Common myeloid progenitor, CD34-positive (primary cell): ENCODE results near the gene KANK2.
"Not testable (repeated sequence)": the region's sequence is repeated elsewhere in the genome, so short reads cannot be mapped to it uniquely, and the experiment has no call there.

ENCODE experiments used
- CTCF ChIA-PET: fragments of 350-600 bp; sonication (Branson Sonifier 250); formaldehyde crosslinking; loops from one replicate; lab custom pipeline; 2021; ENCODE audit warnings: antibody characterized with exemption; lab: Charles Lee
- POLR2A ChIA-PET: fragments of 350-600 bp; sonication (Branson Sonifier 250); formaldehyde crosslinking; loops from one replicate; lab custom pipeline; 2021; ENCODE audit warnings: antibody characterized with exemption; lab: Charles Lee
- DNase-seq, 3 donors: peaks; one replicate each; pipeline versions ENCODE4 v3.0.0 to v3.0.0-alpha.2; 2013
- H3K27ac ChIP-seq, 2 experiments: 1 replicate in 1 of 2; 2 replicates in 1 of 2; pipeline ENCODE4 v1.7.0; 2013; ENCODE audit warnings: inconsistent platforms in 2 of 2, low read length in 2 of 2, mild to moderate bottlenecking in 2 of 2, low read depth in 1 of 2, moderate library complexity in 1 of 2; ENCODE audit not compliant: severe bottlenecking in 2 of 2, insufficient read depth in 1 of 2, poor library complexity in 1 of 2
- H3K27me3 ChIP-seq, 5 experiments: replicated peaks in 2 of 5; 1 replicate in 3 of 5; 2 replicates in 2 of 5; pipeline versions ENCODE4 v1.6.1 to v1.7.0; 2013; ENCODE audit warnings: low read length in 4 of 5, mild to moderate bottlenecking in 2 of 5, moderate library complexity in 2 of 5, inconsistent platforms in 1 of 5; ENCODE audit not compliant: insufficient read depth in 5 of 5, control insufficient read depth in 4 of 5
- H3K36me3 ChIP-seq, 4 experiments: 1 replicate in 2 of 4; 2 replicates in 2 of 4; pipeline versions ENCODE4 v1.6.1 to v1.7.0; 2013; ENCODE audit warnings: low read length in 3 of 4, control low read depth in 1 of 4, mild to moderate bottlenecking in 1 of 4; ENCODE audit not compliant: control insufficient read depth in 4 of 4, insufficient read depth in 4 of 4
- H3K4me1 ChIP-seq, 4 experiments: 1 replicate in 3 of 4; 2 replicates in 1 of 4; pipeline versions ENCODE4 v1.6.1 to v1.7.1; 2013; ENCODE audit warnings: low read length in 3 of 4, mild to moderate bottlenecking in 3 of 4, control low read depth in 1 of 4, inconsistent platforms in 1 of 4, moderate library complexity in 1 of 4; ENCODE audit not compliant: control insufficient read depth in 4 of 4, insufficient read depth in 4 of 4; ENCODE audit errors: control extremely low read depth in 1 of 4
- H3K4me3 ChIP-seq, 7 experiments: 1 replicate in 4 of 7; 2 replicates in 3 of 7; pipeline versions ENCODE4 v1.5.1 to v1.7.0; 2013; ENCODE audit warnings: mild to moderate bottlenecking in 7 of 7, low read length in 6 of 7, moderate library complexity in 6 of 7, inconsistent platforms in 2 of 7, low read depth in 2 of 7, control low read depth in 1 of 7; ENCODE audit not compliant: insufficient read depth in 4 of 7, control insufficient read depth in 1 of 7; ENCODE audit errors: extremely low read depth in 1 of 7
- H3K9me3 ChIP-seq, 5 experiments: 1 replicate in 4 of 5; 2 replicates in 1 of 5; pipeline versions ENCODE4 v1.6.1 to v1.7.1; 2013; ENCODE audit warnings: low read length in 4 of 5, mild to moderate bottlenecking in 2 of 5, inconsistent platforms in 1 of 5, low read depth in 1 of 5, moderate library complexity in 1 of 5; ENCODE audit not compliant: control insufficient read depth in 4 of 5, insufficient read depth in 2 of 5; ENCODE audit errors: control extremely low read depth in 1 of 5
- WGBS: methylation state at CpG from one replicate; pipeline ENCODE4 v1.1.5; 2013; ENCODE audit not compliant: insufficient coverage; 5-methylcytosine and 5-hydroxymethylcytosine counted together

KANK2 gene

GRCh38 chr19:11166281-11167142 is 30.8 kb downstream of the KANK2 start:
- DNase-seq: no peak
- Histone ChIP-seq H3K27ac (no peak overlapping the region), H3K36me3 (peaks cover 3 to 32% (median 9%) of the 10 kb centered on the region in 4 experiments), H3K9me3 (no peaks in the 10 kb centered on the region), H3K27me3 (no peaks in the 10 kb centered on the region), H3K4me3 (no peak overlapping the region), H3K4me1 (no peaks in the 10 kb centered on the region)
- ChIA-PET CTCF (interaction anchor here (1.3 kb wide), 1 partner anchor 37 kb away, joined by 3 read pairs; no protein-coding TSS in a partner anchor), POLR2A (no interaction called here)
- WGBS: 91% methylated on average over 23 of the region's 26 CpGs

GRCh38 chr19:11165486-11166030 is 31.8 kb downstream of the KANK2 start:
- Histone ChIP-seq H3K4me1 (no peaks in the 10 kb centered on the region), H3K27ac (no peak overlapping the region), H3K36me3 (peaks cover 3 to 30% (median 8%) of the 10 kb centered on the region in 4 experiments), H3K4me3 (no peak overlapping the region), H3K27me3 (no peaks in the 10 kb centered on the region), H3K9me3 (no peaks in the 10 kb centered on the region)
- ChIA-PET POLR2A (no interaction called here), CTCF (no interaction called here)
- 100% methylated on average over 8 of the region's 13 CpGs for WGBS
- DNase-seq: no peak

- no peaks in the 10 kb centered on the region for H3K27me3 ChIP-seq
- CTCF ChIA-PET: interaction anchor here (1.0 to 1.6 kb wide), 2 partner anchors 9 to 39 kb away, joined by 3 to 8 read pairs; partner anchors contain the start of gene SPC24
- no peak overlapping the region for H3K27ac ChIP-seq
- no peak for DNase-seq
- no peaks in the 10 kb centered on the region for H3K4me1 ChIP-seq
- 93% methylated on average over 12 of the region's 17 CpGs for WGBS
- POLR2A ChIA-PET: no interaction called here
- no peak overlapping the region for H3K4me3 ChIP-seq
- peaks cover 0 to 1% (median 0%) of the 10 kb centered on the region in 5 experiments for H3K9me3 ChIP-seq
- H3K36me3 ChIP-seq: peaks cover 2 to 25% (median 5%) of the 10 kb centered on the region in 4 experiments
Measured at GRCh38 chr19:11164879-11165406, 32.4 kb downstream of the KANK2 start.

- DNase-seq: no peak
- Histone ChIP-seq H3K36me3 (peaks cover 0 to 21% (median 3%) of the 10 kb centered on the region in 4 experiments), H3K9me3 (peaks cover 0 to 1% (median 0%) of the 10 kb centered on the region in 5 experiments), H3K4me3 (no peak overlapping the region), H3K27me3 (no peaks in the 10 kb centered on the region), H3K4me1 (no peaks in the 10 kb centered on the region), H3K27ac (no peak overlapping the region)
- ChIA-PET CTCF (interaction anchor here (1.0 to 2.0 kb wide), 4 partner anchors 8 to 129 kb away, joined by 3 to 8 read pairs (median 4); partner anchors contain the start of gene SPC24), POLR2A (interaction anchor here (0.6 kb wide), 1 partner anchor 25 kb away, joined by 4 read pairs; no protein-coding TSS in a partner anchor)
- 98% methylated on average over 10 of the region's 11 CpGs for WGBS
Measured at GRCh38 chr19:11164296-11164695, 33.0 kb downstream of the KANK2 start.

GRCh38 chr19:11160440-11160768 is 36.9 kb downstream of the KANK2 start:
- H3K4me3 ChIP-seq, H3K36me3 ChIP-seq, POLR2A ChIA-PET, H3K27me3 ChIP-seq, H3K4me1 ChIP-seq, DNase-seq, H3K27ac ChIP-seq, H3K9me3 ChIP-seq: not testable (repeated sequence)
- no CpG with 5 or more reads among the region's 2 CpGs for WGBS
- CTCF ChIA-PET: interaction anchor here (0.6 to 1.3 kb wide), 2 partner anchors 22 to 30 kb away, joined by 3 read pairs; no protein-coding TSS in a partner anchor

GRCh38 chr19:11159598-11160439 is 37.5 kb downstream of the KANK2 start:
- H3K9me3 ChIP-seq: peaks cover 0 to 1% (median 0%) of the 10 kb centered on the region in 5 experiments
- 86% methylated on average over 10 of the region's 16 CpGs for WGBS
- no peak overlapping the region for H3K4me3 ChIP-seq
- CTCF ChIA-PET: interaction anchor here (0.6 to 1.3 kb wide), 2 partner anchors 22 to 31 kb away, joined by 3 read pairs; no protein-coding TSS in a partner anchor
- no peaks in the 10 kb centered on the region for H3K27me3 ChIP-seq
- peaks cover 0 to 3% (median 0%) of the 10 kb centered on the region in 4 experiments for H3K36me3 ChIP-seq
- peaks cover 0 to 12% (median 10%) of the 10 kb centered on the region in 4 experiments for H3K4me1 ChIP-seq
- POLR2A ChIA-PET: no interaction called here
- H3K27ac ChIP-seq: no peak overlapping the region
- no peak for DNase-seq
